Measurements from ENCODE around the gene RADIL.

The RADIL gene

DNA sequence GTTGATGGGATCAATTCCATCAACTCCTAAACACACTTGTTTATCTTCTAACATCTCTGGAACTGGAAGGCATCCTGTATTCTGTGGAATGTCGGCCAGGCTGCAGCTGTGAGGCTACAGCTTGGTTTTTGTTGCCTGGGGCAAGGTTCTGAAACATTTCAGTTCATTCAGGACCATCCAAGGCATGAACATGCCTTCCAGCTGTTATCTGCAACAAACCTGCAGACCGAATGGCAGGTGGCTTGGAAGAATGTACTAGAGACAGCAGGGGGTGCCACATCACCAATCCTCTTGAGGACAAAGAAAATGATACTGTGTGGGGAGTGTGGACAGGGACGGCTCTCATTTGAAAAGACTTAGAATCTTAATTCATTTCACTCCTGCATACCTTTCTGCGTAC lies 34.1 kb downstream of the RADIL start:
- DNase-seq = no peak

DNA sequence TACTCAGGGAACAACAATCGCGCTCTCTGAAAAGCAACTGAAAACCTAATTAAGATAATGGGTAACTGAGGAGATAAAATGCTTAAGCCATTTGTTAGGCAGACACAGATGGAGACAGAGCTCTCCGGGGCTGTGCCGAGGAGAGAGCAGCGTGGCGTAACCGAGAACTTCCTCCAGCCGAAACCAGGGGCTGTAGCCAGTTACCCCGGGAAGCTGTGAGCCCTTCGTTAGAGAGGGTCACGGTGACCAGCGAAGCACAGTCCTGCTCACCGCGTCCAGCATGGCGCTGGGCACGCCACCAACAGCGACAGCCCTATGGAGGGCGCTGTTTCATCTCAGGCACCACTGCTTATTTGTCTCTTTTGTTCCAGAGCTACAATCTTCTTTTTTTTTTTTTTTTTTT lies 37.8 kb downstream of the RADIL start:
- no peak for DNase-seq

GRCh38 chr7:4842319-4843064 lies 41.0 kb downstream of the RADIL start:
- DNase-seq = no peak

GRCh38 chr7:4841836-4842235 lies 41.7 kb downstream of the RADIL start:
- DNase-seq = no peak

- no peak for DNase-seq
These were observed 42.3 kb downstream of the RADIL start for GRCh38 chr7:4841007-4841784.

DNA sequence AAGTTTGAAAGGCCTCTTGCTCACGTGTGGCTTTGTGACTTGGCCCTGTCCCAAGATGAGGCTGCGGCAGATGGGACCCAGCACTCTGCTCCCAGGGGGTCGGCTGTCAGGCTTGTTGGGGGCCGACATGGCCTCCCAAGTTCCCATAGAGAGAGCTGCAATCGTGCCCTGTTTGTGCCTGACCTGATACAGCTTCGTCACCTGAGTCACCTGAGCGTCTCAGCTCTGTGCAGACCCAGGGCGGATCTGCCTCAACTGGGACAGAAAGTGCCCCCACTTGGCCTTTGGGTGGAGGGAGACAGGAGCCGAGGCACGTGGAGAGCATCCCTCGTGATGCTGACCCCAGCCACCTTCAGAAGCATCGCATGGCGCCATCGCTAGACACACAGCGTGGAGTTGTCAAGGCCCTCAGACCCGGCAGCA lies 43.4 kb downstream of the RADIL start:
- DNase-seq = no peak

- DNase-seq = no peak
These were observed 44.7 kb downstream of the RADIL start for GRCh38 chr7:4838626-4839334.

DNA sequence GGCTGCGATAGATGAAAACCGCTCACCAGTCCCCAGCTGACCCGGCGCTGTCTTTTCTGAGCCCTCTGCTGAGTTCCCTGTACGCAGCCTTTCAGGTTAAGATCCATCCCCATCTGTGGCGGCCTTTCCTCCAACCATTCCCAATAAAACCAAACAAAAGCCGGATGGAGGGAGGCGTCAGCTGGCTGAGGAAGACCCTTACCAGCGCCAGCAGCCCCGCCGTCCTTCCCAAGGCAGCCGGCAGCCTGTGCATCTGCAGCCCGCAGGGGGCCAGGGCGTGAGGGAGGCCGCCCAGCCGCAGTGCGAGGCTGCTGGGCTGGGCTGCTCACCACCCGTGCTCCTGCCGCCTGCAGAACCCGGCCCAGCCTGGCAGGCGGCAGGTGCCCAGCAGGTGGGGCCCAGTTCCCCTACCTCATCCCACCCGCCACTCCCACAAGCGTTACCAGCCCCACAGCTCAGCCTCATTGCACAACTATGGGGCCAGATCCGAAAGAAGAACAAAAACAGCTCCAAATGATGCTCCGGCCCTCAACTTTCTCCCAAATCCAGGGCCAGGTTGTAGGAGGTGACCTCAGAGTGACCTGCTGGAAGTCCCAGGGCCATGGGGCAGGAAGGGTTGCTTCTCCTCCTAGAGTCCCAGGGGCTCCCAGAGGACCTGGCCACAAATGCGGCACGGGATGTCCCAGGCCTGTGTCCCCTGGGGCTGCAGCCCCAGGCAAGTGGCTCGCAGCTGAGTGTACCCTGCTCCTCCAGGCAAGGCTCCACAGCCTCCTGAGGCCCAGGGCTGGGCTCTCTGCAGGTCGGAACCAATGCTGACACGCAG lies 45.5 kb downstream of the RADIL start:
- no peak for DNase-seq

- DNase-seq = no peak
These were observed 46.3 kb downstream of the RADIL start for GRCh38 chr7:4837041-4837802.

GRCh38 chr7:4836206-4836661 lies 47.3 kb downstream of the RADIL start:
- no peak for DNase-seq

GRCh38 chr7:4835398-4836205 lies 47.9 kb downstream of the RADIL start:
- DNase-seq = no peak

DNA sequence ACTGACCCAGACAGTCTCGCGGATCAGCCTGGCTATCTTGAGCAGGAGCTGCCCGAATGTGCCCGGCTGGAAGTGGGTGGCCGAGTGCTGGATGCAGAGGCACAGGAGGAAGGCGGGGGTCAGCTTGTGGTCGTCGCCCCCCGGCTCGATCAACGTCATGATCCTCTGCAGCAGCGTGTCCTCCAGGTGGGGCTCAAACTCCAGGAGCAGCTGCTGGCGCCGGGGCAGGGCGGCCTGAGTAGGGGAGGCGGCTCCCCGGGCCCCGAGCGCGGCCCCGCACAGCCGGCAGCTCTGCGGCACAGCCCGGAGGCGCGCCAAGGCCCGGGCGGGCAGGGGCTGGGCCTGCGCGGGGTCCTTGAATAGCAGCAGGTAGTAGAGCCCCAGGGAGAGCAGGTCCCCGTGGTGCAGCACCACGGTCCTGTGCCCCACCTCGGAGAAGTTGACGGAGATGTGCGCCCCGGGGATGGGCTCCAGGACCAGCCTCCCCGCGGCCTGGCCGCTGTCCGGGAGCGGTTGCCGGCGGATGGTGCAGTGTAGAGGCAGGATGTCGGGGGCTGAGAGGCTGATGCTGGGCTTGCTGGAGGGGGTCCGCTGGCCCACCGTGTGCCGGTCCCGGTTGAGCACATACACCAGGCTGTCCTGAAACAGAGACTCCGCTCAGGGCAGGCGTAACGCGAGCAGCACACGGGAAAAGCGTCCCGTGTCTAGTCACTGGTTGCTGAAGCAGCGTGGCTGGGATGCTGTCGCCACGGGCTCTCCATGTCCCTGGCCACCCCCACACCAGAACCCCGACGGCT lies 48.7 kb downstream of the RADIL start:
- DNase-seq = no peak

- no peak for DNase-seq
These were observed 49.6 kb downstream of the RADIL start for GRCh38 chr7:4833691-4834600.

DNA sequence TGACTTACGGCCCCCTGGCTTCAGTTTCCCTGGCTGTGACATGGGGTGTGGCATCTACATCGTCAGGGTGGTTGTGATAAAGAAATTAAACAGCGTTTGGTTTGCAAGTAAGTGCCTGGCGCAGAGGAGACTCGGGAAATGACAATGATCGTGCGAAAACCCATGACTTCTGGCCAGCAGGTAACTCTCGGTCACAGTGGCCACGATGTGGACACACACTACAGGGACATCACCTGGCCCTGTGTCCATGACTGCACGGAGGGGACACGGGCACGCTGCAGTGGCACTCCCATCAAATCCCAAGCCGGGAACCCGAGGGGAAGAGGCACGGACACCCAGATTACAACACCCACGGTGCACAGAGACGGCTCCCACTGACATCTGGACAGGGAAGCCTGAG lies 50.3 kb downstream of the RADIL start:
- DNase-seq = no peak

GRCh38 chr7:4832711-4833110 lies 50.8 kb downstream of the RADIL start:
- DNase-seq = no peak

DNA sequence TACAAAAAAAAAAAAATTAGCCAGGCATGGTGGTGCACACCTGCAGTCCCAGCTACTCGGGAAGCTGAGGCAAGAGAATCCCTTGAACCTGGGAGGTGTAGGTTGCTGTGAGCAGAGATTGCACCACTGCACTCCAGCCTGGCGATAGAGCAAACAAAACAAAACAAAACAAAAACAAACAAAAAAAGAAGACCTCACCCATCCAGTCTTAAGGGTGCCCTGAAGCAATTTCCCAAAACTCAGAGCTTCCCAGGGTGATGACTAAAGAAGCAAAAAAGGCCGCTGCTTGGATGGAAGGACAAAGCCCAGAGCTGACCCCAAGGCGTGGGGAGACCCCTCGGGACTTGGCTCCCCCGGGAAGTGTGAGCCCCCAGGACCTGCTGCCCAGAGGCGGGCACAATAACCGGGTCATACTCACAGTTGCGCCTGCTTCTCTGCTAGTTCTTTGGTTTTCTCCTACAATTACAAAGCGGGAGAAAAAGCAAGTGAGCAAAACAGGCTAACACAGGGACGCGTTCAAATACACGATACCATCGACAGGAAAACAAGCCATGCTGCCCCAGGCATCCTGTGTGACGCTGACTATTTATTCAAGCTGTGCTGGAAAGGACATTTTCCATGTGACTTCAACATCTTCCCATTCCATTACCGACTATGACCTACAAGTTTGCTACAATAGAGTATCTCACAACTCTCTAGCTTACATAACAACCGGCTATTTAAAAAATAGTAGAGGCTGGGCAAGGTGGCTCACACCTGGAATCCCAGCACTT lies 51.6 kb downstream of the RADIL start:
- no peak for DNase-seq

DNA sequence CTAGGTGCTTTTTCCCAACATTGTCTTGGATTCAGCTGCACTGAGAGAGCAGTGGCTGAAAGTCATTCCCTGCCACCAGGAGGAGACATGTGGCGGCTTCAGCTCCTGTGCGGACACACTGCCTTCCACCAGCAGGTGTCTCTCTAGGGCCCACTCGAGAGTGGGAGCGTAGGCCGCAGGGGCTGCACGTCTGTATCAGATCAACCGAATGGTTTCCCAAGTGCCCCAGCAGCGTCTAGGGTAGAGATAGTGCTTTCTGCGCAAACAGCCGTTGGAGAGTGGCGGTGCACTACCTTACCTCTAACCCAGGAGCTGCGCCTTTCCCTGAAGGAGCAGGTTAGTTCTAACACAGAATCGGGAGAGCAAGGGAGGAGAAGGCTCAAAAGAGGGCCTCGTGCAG lies 53.3 kb downstream of the RADIL start:
- DNase-seq = peak in 1 of 2 donors; percentile 6

DNA sequence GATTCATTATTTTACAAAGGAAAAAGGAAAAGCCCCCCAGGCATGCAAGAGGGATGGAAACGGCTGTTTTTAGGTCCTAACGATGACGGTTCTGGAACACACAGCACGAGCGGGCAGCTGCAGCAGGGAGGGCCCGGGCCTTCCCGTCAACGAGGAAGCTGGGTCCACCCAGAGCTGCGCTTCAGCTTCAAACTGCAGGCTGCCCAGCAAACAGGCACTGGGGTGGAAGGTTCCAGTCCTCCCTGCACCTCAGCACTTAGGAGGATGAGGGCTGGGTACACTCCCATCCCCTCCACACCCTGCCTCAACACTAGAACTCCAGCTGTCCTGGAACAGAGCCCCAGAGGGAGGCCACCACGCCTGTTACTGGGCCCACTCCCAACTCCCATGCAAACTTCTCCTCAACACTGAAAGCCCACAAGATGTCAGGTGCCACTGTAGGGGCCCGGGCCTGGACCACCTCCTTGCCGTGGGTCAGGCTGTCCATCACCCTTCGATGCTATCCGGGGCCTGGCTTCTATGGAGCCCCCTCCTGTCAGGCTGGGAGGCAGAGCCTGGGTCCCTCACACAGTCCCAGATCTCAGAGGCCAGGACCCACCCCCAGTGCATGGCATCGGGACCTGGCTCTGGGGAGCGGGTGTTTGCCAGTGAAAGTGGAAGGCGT lies 54.7 kb downstream of the RADIL start:
- no peak for DNase-seq

Measured in bone marrow (tissue), 2 donors.